HepG2 (cell line): Measurements from ENCODE around the gene RHBDD2. TPM values are rescaled to one million over a fixed set of nuclear protein-coding genes. Genes with fewer than 3 reads are reported as not detected.

Experiments
- ATF5 ChIP-seq: sonication (generic); formaldehyde crosslinking; IDR thresholded peaks from 2 replicates; pipeline ENCODE4 v1.4.0; 2020; ENCODE audit warnings: mild to moderate bottlenecking, low read depth, missing genetic modification reagents
- FLYWCH1 ChIP-seq: sonication (generic); formaldehyde crosslinking; IDR thresholded peaks from 2 replicates; pipeline ENCODE4 v1.8.1; 2023; ENCODE audit warnings: mild to moderate bottlenecking, missing genetic modification reagents
- FOXA1 ChIP-seq, 2 experiments: fragments of 450-650 bp in 1 of 2; sonication (generic) in 1 of 2; formaldehyde crosslinking in 1 of 2; IDR thresholded peaks; 2 replicates each; pipeline versions ENCODE4 v1.4.0 to v1.6.1; 2016 to 2020; ENCODE audit warnings: missing genetic modification reagents in 1 of 2
- HOXA9 ChIP-seq: sonication (generic); formaldehyde crosslinking; IDR thresholded peaks from 2 replicates; pipeline ENCODE4 v1.8.1; 2022; ENCODE audit warnings: missing genetic modification reagents, mild to moderate bottlenecking, moderate library complexity, borderline replicate concordance
- MED1 ChIP-seq: sonication (generic); formaldehyde crosslinking; IDR thresholded peaks from 2 replicates; pipeline ENCODE4 v1.4.0; 2020; ENCODE audit warnings: missing genetic modification reagents
- PITX1 ChIP-seq: sonication (generic); formaldehyde crosslinking; IDR thresholded peaks from 2 replicates; pipeline ENCODE4 v1.5.1; 2020; ENCODE audit warnings: mild to moderate bottlenecking, missing genetic modification reagents
- PRDM15 ChIP-seq: sonication (generic); formaldehyde crosslinking; IDR thresholded peaks from 2 replicates; pipeline ENCODE4 v1.4.0; 2020; ENCODE audit warnings: missing genetic modification reagents
- RARG ChIP-seq: sonication (generic); formaldehyde crosslinking; IDR thresholded peaks from 2 replicates; pipeline ENCODE4 v1.4.0; 2020; ENCODE audit warnings: low read depth, mild to moderate bottlenecking, missing genetic modification reagents
- RBAK ChIP-seq: sonication (generic); formaldehyde crosslinking; IDR thresholded peaks from 2 replicates; pipeline ENCODE4 v1.5.1; 2020; ENCODE audit warnings: mild to moderate bottlenecking, missing genetic modification reagents
- RXRA ChIP-seq: sonication (generic); formaldehyde crosslinking; IDR thresholded peaks from 2 replicates; pipeline ENCODE4 v1.5.1; 2020; ENCODE audit warnings: missing genetic modification reagents
- SOX13 ChIP-seq, 3 experiments: fragments of 450-650 bp in 1 of 3; sonication (generic) in 1 of 3; formaldehyde crosslinking in 1 of 3; IDR thresholded peaks in 2 of 3; conservative IDR thresholded peaks in 1 of 3; 2 replicates each; pipeline versions ENCODE4 v1.5.0 to v1.6.1; 2016 to 2020; ENCODE audit warnings: antibody characterized with exemption in 1 of 3, mild to moderate bottlenecking in 1 of 3, missing compliant biosample characterization in 1 of 3, missing genetic modification reagents in 1 of 3, moderate library complexity in 1 of 3
- SOX6 ChIP-seq, 2 experiments: fragments of 450-650 bp in 1 of 2; sonication (generic) in 1 of 2; formaldehyde crosslinking in 1 of 2; IDR thresholded peaks; 2 replicates each; pipeline versions ENCODE4 v1.4.0 to v1.6.1; 2017 to 2020; ENCODE audit warnings: antibody characterized with exemption in 1 of 2, mild to moderate bottlenecking in 1 of 2, missing genetic modification reagents in 1 of 2
- ZFP1 ChIP-seq: IDR thresholded peaks from 2 replicates; pipeline ENCODE4 v1.6.1; 2016
- ZNF138 ChIP-seq: sonication (generic); formaldehyde crosslinking; IDR thresholded peaks from 2 replicates; pipeline ENCODE4 v1.5.0; 2020; ENCODE audit warnings: mild to moderate bottlenecking, low read depth, missing genetic modification reagents
- ZNF678 ChIP-seq: sonication (generic); formaldehyde crosslinking; IDR thresholded peaks from 2 replicates; pipeline ENCODE4 v1.4.0; 2020; ENCODE audit warnings: mild to moderate bottlenecking, missing genetic modification reagents
- ZNF768 ChIP-seq: sonication (generic); formaldehyde crosslinking; IDR thresholded peaks from 2 replicates; pipeline ENCODE4 v1.4.0; 2020; ENCODE audit warnings: missing genetic modification reagents
- ZNF878 ChIP-seq: sonication (generic); formaldehyde crosslinking; IDR thresholded peaks from 2 replicates; pipeline ENCODE4 v1.8.1; 2023; ENCODE audit warnings: mild to moderate bottlenecking, missing genetic modification reagents, moderate library complexity
- ZNF883 ChIP-seq: sonication (generic); formaldehyde crosslinking; IDR thresholded peaks from 2 replicates; pipeline ENCODE4 v1.5.1; 2020; ENCODE audit warnings: mild to moderate bottlenecking, missing genetic modification reagents; ENCODE audit errors: not compliant biosample characterization
- ZSCAN21 ChIP-seq: sonication (generic); formaldehyde crosslinking; IDR thresholded peaks from 2 replicates; pipeline ENCODE4 v1.8.0; 2022; ENCODE audit warnings: mild to moderate bottlenecking, missing genetic modification reagents, moderate library complexity, borderline replicate concordance
- polyA plus RNA-seq, 8 experiments: library from polyadenylated mRNA; depleted of rRNA in 3 of 8; stranded (reverse) in 7 of 8; unstranded in 1 of 8; fragments of >200 nt; fragmentation: Illumina TruSeq in 4 of 8; extraction: Trizol in 4 of 8; gene quantifications; 2 replicates each; pipeline versions ENCODE4 v1.2.1 to v1.2.3, GENCODE V29; 2011 to 2016; ENCODE audit warnings: low read depth in 4 of 8, missing spikeins in 1 of 8, mixed read lengths in 1 of 8; ENCODE audit not compliant: insufficient read depth in 1 of 8
- total RNA-seq, 5 experiments: library from RNA; depleted of rRNA; stranded (reverse); fragments of >200 nt; fragmentation: Illumina TruSeq; extraction: Trizol; gene quantifications; 2 replicates each; pipeline ENCODE4 v1.2.3, GENCODE V29; 2016; ENCODE audit warnings: low read depth in 1 of 5
- TF ChIP-seq, protein P1 (sequence below): sonication (generic); formaldehyde crosslinking; IDR thresholded peaks from 2 replicates; pipeline ENCODE4 v1.4.0; 2020; ENCODE audit warnings: missing genetic modification reagents, borderline replicate concordance
- TF ChIP-seq, protein P2 (sequence below): IDR thresholded peaks from 2 replicates; pipeline ENCODE4 v1.6.1; 2016

RHBDD2 gene
- total and polyA plus RNA-seq, 2 of the 13 experiments (the other 11 are each of a cell fraction or from before 2014, with no cell fraction given) = 23.1 to 26.4 TPM

DNA sequence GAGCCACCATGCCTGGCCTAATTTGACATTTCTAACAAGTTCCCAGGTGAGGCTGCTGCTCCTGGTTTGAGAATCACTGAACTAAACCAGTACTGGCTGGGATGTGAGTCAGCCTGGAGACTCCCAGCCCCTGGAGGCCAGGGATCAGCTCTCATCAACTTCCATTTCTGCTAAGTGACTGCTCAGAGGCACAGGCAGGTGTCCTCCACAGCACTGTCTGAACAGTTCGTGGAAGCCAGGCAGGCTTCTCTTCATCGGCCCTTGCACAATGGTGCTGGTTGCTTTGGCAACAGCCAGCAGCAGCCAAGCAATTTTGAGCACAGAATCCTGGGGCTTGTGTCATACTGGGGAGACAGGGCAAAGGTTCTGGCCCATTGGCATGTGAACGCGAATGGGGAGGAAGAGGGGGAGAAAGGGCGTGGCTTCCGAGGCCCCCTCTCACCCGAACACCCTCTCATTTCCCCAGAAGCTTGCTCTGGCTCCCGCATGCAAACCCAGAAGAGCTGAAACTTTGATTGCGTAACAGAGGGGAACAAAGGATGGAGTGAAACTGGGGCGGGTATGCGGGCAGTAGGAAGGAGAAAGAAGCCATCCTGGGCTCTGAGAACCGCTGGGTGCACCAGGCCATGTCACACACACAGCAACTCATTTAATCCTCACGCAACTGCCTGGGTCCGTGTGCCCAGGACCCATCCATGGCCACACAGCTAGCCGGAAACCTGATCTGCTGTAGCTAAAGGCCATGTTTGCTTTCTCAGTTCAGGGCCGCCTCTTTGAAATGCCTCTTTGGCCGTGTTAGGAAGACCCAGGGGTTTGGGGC lies 27.2 kb downstream of the RHBDD2 start (continued):
- TF ChIP-seq RXRA (CRISPR knock-in tag) (peak; percentile 82), FLYWCH1 (CRISPR knock-in tag) (no peak), SOX13 (IDR thresholded peaks at IDR 0.05) (no peak; the same call in 1 of the 2 replicates), SOX13 (CRISPR knock-in tag; conservative IDR thresholded peaks at IDR 0.05 in 1 of 2, IDR thresholded peaks at IDR 0.05 in 1 of 2) (peak in 1 of 2 experiments; percentile 80; a peak in 2 of 4 replicates), ZNF878 (CRISPR knock-in tag) (no peak; the same call in 1 of the 2 replicates), ZNF678 (CRISPR knock-in tag) (no peak), FOXA1 (IDR thresholded peaks at IDR 0.05) (no peak), FOXA1 (CRISPR knock-in tag; IDR thresholded peaks at IDR 0.05) (peak; percentile 84), ZNF883 (CRISPR knock-in tag) (peak; percentile 76), ZNF138 (no peak), PRDM15 (CRISPR knock-in tag) (peak; percentile 78), ZNF768 (CRISPR knock-in tag) (peak; percentile 94), SOX6 (IDR thresholded peaks at IDR 0.05) (no peak), SOX6 (CRISPR knock-in tag; IDR thresholded peaks at IDR 0.05) (peak; percentile 96), ZSCAN21 (CRISPR knock-in tag) (peak; percentile 65; the same call in 1 of the 2 replicates), RARG (CRISPR knock-in tag) (peak; percentile 87; the same call in 1 of the 2 replicates), ATF5 (CRISPR knock-in tag) (no peak), RBAK (CRISPR knock-in tag) (no peak), HOXA9 (CRISPR knock-in tag) (no peak), MED1 (CRISPR knock-in tag) (peak; percentile 92), ZFP1 (CRISPR knock-in tag) (peak; percentile 63; the same call in 1 of the 2 replicates), PITX1 (CRISPR knock-in tag) (peak; percentile 69)
- TF ChIP-seq, protein P1, sequence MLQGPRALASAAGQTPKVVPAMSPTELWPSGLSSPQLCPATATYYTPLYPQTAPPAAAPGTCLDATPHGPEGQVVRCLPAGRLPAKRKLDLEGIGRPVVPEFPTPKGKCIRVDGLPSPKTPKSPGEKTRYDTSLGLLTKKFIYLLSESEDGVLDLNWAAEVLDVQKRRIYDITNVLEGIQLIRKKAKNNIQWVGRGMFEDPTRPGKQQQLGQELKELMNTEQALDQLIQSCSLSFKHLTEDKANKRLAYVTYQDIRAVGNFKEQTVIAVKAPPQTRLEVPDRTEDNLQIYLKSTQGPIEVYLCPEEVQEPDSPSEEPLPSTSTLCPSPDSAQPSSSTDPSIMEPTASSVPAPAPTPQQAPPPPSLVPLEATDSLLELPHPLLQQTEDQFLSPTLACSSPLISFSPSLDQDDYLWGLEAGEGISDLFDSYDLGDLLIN (CRISPR knock-in tag) = no peak
- TF ChIP-seq, protein P2, sequence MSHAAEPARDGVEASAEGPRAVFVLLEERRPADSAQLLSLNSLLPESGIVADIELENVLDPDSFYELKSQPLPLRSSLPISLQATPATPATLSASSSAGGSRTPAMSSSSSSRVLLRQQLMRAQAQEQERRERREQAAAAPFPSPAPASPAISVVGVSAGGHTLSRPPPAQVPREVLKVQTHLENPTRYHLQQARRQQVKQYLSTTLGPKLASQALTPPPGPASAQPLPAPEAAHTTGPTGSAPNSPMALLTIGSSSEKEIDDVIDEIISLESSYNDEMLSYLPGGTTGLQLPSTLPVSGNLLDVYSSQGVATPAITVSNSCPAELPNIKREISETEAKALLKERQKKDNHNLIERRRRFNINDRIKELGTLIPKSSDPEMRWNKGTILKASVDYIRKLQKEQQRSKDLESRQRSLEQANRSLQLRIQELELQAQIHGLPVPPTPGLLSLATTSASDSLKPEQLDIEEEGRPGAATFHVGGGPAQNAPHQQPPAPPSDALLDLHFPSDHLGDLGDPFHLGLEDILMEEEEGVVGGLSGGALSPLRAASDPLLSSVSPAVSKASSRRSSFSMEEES (CRISPR knock-in tag) = 0 out of 2 replicates have a peak, but pooled peaks have one; percentile 57
